Transverse colon (tissue), 4 donors: ENCODE data around the gene PRPF40A. TPM values are rescaled to one million over a fixed set of nuclear protein-coding genes. Genes with fewer than 3 reads are reported as not detected.

ENCODE experiments used
- DNase-seq: peaks from one replicate; pipeline ENCODE4 v3.0.0-alpha.2; 2019
- H3K27ac ChIP-seq, 4 donors: fragments of 200-600 bp; sonication (generic); 2 replicates each; pipeline ENCODE4 v1.5.1; 2016 to 2018; ENCODE audit warnings: inconsistent platforms in 4 of 4
- H3K27me3 ChIP-seq: fragments of 200-600 bp; sonication (generic); 2 replicates; pipeline ENCODE4 v1.5.1; 2017; ENCODE audit warnings: inconsistent platforms
- H3K36me3 ChIP-seq, 4 donors: fragments of 200-600 bp; sonication (generic); 2 replicates each; pipeline ENCODE4 v1.5.1; 2017 to 2019; ENCODE audit warnings: inconsistent platforms in 4 of 4
- H3K4me1 ChIP-seq, 4 donors: fragments of 200-600 bp; sonication (generic); 2 replicates each; pipeline ENCODE4 v1.5.1; 2017 to 2020; ENCODE audit warnings: inconsistent platforms in 4 of 4
- H3K4me3 ChIP-seq, 4 donors: fragments of 200-600 bp; sonication (generic); 1 replicate in 1 of 4; 2 replicates in 3 of 4; pipeline versions ENCODE4 v1.5.1 to v1.6.1; 2017 to 2019; ENCODE audit warnings: inconsistent platforms in 4 of 4
- H3K9me3 ChIP-seq, 2 donors: fragments of 200-600 bp; sonication (generic); 2 replicates each; pipeline ENCODE4 v1.5.1; 2017 to 2019; ENCODE audit warnings: inconsistent platforms in 2 of 2
- CTCF ChIP-seq, 5 experiments: fragments of 200-600 bp in 3 of 5; fragments of 450-650 bp in 2 of 5; sonication (generic) in 3 of 5; IDR thresholded peaks; 1 replicate in 2 of 5; 2 replicates in 3 of 5; pipeline ENCODE4 v1.5.1; 2016 to 2017; ENCODE audit warnings: antibody characterized with exemption in 5 of 5, inconsistent platforms in 3 of 5, mild to moderate bottlenecking in 2 of 5, moderate library complexity in 1 of 5
- EP300 ChIP-seq: sonication (generic); formaldehyde crosslinking; IDR thresholded peaks from one replicate; pipeline ENCODE4 v1.6.1; 2017; ENCODE audit warnings: antibody characterized with exemption, low read depth
- POLR2A ChIP-seq: fragments of 450-650 bp; IDR thresholded peaks from one replicate; pipeline ENCODE4 v1.6.1; 2016; ENCODE audit warnings: antibody characterized with exemption, mild to moderate bottlenecking, moderate library complexity
- POLR2AphosphoS5 ChIP-seq, 3 donors: sonication (generic); formaldehyde crosslinking; IDR thresholded peaks; one replicate each; pipeline ENCODE4 v1.6.1; 2016; ENCODE audit warnings: antibody characterized with exemption in 3 of 3
- WGBS, 2 donors: methylation state at CpG; one replicate each; pipeline ENCODE4 v1.1.5; 2018; ENCODE audit warnings: low coverage in 1 of 2; 5-methylcytosine and 5-hydroxymethylcytosine counted together
- in situ Hi-C, 4 donors: fragments of 200-750 bp; cut with MboI; loops; one replicate each; pipeline versions ENCODE4 v1.15.0 to v1.15.1; 2017; ENCODE audit warnings: low sequenced_read_pairs in 3 of 4, low pct_ligation_motif_present in 1 of 4, low pct_unique_long_range_greater_than_20kb in 1 of 4
- intact Hi-C: fragments of 100-400 bp; cut with DNase I; formaldehyde crosslinking; loops from one replicate; pipeline ENCODE4 v1.15.1; 2023; ENCODE audit warnings: low total_unique reads
- total RNA-seq, 4 donors: library from RNA; depleted of rRNA; stranded (reverse); fragments of >200 nt; gene quantifications; one replicate each; pipeline ENCODE4 v1.1.0, GENCODE V29; 2016

Gene PRPF40A
- total RNA-seq, 4 donors from 2014 or later: 21.7 to 124 (median 104) TPM

DNA sequence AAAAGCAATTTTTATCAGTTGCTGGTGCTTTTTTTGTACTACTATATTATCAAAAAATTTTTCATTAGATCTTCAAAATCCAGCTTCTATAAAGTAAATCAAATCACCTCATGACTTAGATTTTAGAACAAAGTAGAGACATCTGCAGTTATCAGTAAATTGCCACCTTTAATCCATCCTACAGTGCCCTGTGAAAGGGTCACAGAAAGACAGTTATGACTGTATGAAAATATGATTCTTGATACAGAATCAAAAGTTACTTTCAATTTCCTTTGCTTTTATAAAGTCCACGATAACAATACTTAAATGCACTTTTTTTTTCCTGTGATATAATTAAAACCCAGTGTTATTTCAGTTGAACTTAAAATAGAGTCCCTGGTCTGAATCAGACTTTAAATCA lies 61.4 kb downstream of the PRPF40A start:
- intact Hi-C loops (no loop called here), in situ Hi-C loops (loop anchor here in 2 of 4 donors (25.0 kb wide), 1 partner anchor 1194 kb away; no protein-coding TSS in a partner anchor)
- Histone ChIP-seq H3K4me3 (no peak overlapping the region), H3K4me1 (no peaks in the 10 kb centered on the region), H3K27me3 (no peaks in the 10 kb centered on the region), H3K9me3 (no peaks in the 10 kb centered on the region), H3K36me3 (peaks cover 0 to 58% (median 22%) of the 10 kb centered on the region in 4 donors), H3K27ac (no peak overlapping the region)
- 60 to 81% methylated on average over 1 of the region's 1 CpG for WGBS, 2 donors
- DNase-seq: no peak
- TF ChIP-seq POLR2AphosphoS5 (IDR thresholded peaks at IDR 0.05) (no peak), EP300 (no peak), CTCF (IDR thresholded peaks at IDR 0.05) (no peak), POLR2A (no peak)

DNA sequence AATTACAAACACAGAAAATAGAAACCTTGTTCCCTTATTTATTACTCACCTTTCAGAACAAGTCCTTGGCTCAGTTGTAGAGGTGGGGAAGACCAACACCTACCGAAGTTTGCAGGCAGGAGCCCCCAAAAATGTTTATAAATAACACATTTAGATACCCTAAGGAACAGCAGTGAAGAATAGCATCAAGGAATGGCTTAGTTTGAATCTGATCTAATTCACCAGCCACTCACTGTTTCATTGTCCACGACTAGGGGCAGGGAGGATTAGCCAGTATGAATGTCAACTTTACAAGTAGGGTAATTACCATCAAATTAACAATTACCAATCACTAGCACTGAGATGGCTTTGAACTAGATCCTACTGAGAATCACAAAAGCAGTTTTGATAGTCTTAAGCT lies 65.4 kb downstream of the PRPF40A start:
- Histone ChIP-seq H3K27me3 (no peaks in the 10 kb centered on the region), H3K4me3 (no peak overlapping the region), H3K4me1 (peaks cover 0 to 19% (median 14%) of the 10 kb centered on the region in 4 donors), H3K27ac (no peak overlapping the region), H3K36me3 (peaks cover 0 to 24% (median 11%) of the 10 kb centered on the region in 4 donors), H3K9me3 (no peaks in the 10 kb centered on the region)
- intact Hi-C loops: no loop called here
- DNase-seq: no peak
- in situ Hi-C loops: loop anchor here in 2 of 4 donors (25.0 kb wide), 1 partner anchor 1190 kb away; no protein-coding TSS in a partner anchor
- no peak for TF ChIP-seq POLR2A
- no peak for TF ChIP-seq POLR2AphosphoS5 (IDR thresholded peaks at IDR 0.05)
- TF ChIP-seq EP300: no peak
- TF ChIP-seq CTCF (IDR thresholded peaks at IDR 0.05): no peak
- WGBS, 2 donors: 59 to 64% methylated on average over 1 to 2 of the region's 2 CpGs

- Histone ChIP-seq H3K36me3 (peaks cover 0 to 16% (median 7%) of the 10 kb centered on the region in 4 donors), H3K4me1 (peaks cover 0 to 22% (median 14%) of the 10 kb centered on the region in 4 donors), H3K4me3 (no peak overlapping the region), H3K9me3 (no peaks in the 10 kb centered on the region), H3K27ac (no peak overlapping the region), H3K27me3 (no peaks in the 10 kb centered on the region)
- no peak for DNase-seq
- intact Hi-C loops: no loop called here
- no peak for TF ChIP-seq POLR2AphosphoS5 (IDR thresholded peaks at IDR 0.05)
- TF ChIP-seq EP300: no peak
- no peak for TF ChIP-seq POLR2A
- no peak for TF ChIP-seq CTCF (IDR thresholded peaks at IDR 0.05)
- in situ Hi-C loops: loop anchor here in 2 of 4 donors (25.0 kb wide), 1 partner anchor 1189 kb away; no protein-coding TSS in a partner anchor
- WGBS, 2 donors: 90 to 91% methylated on average over 2 to 6 of the region's 6 CpGs
These were observed 66.4 kb downstream of the PRPF40A start for GRCh38 chr2:152650768-152651371.

- Histone ChIP-seq H3K36me3 (peaks cover 0 to 10% (median 3%) of the 10 kb centered on the region in 4 donors), H3K27ac (no peak overlapping the region), H3K9me3 (no peaks in the 10 kb centered on the region), H3K4me1 (peaks cover 0 to 22% (median 14%) of the 10 kb centered on the region in 4 donors), H3K4me3 (no peak overlapping the region), H3K27me3 (no peaks in the 10 kb centered on the region)
- DNase-seq: no peak
- no peak for TF ChIP-seq POLR2A
- in situ Hi-C loops: loop anchor here (25.0 kb wide), 2 partner anchors 613 to 1188 kb away; no protein-coding TSS in a partner anchor
- intact Hi-C loops: no loop called here
- WGBS, 2 donors: 33 to 48% methylated on average over 1 of the region's 1 CpG
These were observed 67.3 kb downstream of the PRPF40A start for GRCh38 chr2:152649997-152650396.
